ENCODE measurements around the gene WSCD1.

WSCD1 gene

GRCh38 chr17:6110088-6110487 lies 39.9 kb downstream of the WSCD1 start:
- DNase-seq = no peak

GRCh38 chr17:6110592-6110991 lies 40.4 kb downstream of the WSCD1 start:
- DNase-seq = no peak

- DNase-seq = no peak
Measured at GRCh38 chr17:6120351-6120750, 50.2 kb downstream of the WSCD1 start.

- DNase-seq = no peak
Measured at GRCh38 chr17:6124856-6125255, 54.7 kb downstream of the WSCD1 start.

- DNase-seq = no peak
Measured at GRCh38 chr17:6126768-6127167, 56.6 kb downstream of the WSCD1 start.

- DNase-seq = no peak
Measured at GRCh38 chr17:6134721-6135120, 64.5 kb downstream of the WSCD1 start.

- DNase-seq = no peak
Measured at GRCh38 chr17:6135236-6135635, 65.1 kb downstream of the WSCD1 start.

- no peak for DNase-seq
Measured at GRCh38 chr17:6135996-6136395, 65.8 kb downstream of the WSCD1 start.

GRCh38 chr17:6137716-6138502 lies 67.7 kb downstream of the WSCD1 start:
- DNase-seq = no peak

- no peak for DNase-seq
Measured at GRCh38 chr17:6138761-6139446, 68.7 kb downstream of the WSCD1 start.

GRCh38 chr17:6139447-6139832 lies 69.3 kb downstream of the WSCD1 start:
- DNase-seq = no peak

GRCh38 chr17:6140188-6140587 lies 70.0 kb downstream of the WSCD1 start:
- DNase-seq = no peak

- DNase-seq = no peak
Measured at GRCh38 chr17:6140728-6141330, 70.7 kb downstream of the WSCD1 start.

- DNase-seq = no peak
Measured at GRCh38 chr17:6142701-6143100, 72.5 kb downstream of the WSCD1 start.

- DNase-seq = no peak
Measured at GRCh38 chr17:6145946-6146345, 75.8 kb downstream of the WSCD1 start.

GRCh38 chr17:6147042-6147441 lies 76.9 kb downstream of the WSCD1 start:
- no peak for DNase-seq

- no peak for DNase-seq
Measured at GRCh38 chr17:6153375-6153774, 83.2 kb downstream of the WSCD1 start.

- DNase-seq = no peak
Measured at GRCh38 chr17:6157716-6158115, 87.5 kb downstream of the WSCD1 start.

GRCh38 chr17:6159541-6160231 lies 89.5 kb downstream of the WSCD1 start:
- DNase-seq = no peak

- DNase-seq = no peak
Measured at GRCh38 chr17:6160232-6160555, 90.0 kb downstream of the WSCD1 start.

- DNase-seq = no peak
Measured at GRCh38 chr17:6160911-6161855, 91.0 kb downstream of the WSCD1 start.

- no peak for DNase-seq
Measured at GRCh38 chr17:6162216-6162615, 92.0 kb downstream of the WSCD1 start.

- DNase-seq = no peak
Measured at GRCh38 chr17:6162892-6163291, 92.7 kb downstream of the WSCD1 start.
